Ovary (tissue), 9 donors: ENCODE data around the gene SLC29A4. TPM values are rescaled to one million over a fixed set of nuclear protein-coding genes. Genes with fewer than 3 reads are reported as not detected.
"Not testable (repeated sequence)": the region's sequence is repeated elsewhere in the genome, so short reads cannot be mapped to it uniquely, and the experiment has no call there.

Source experiments
- DNase-seq, 5 donors: peaks; one replicate each; pipeline ENCODE4 v3.0.0-alpha.2; 2019 to 2020
- H3K27ac ChIP-seq, 2 donors: fragments of 200-600 bp; one replicate each; pipeline versions ENCODE4 v1.5.1 to v1.8.0; 2019 to 2022
- H3K27me3 ChIP-seq: fragments of 200-600 bp; one replicate; pipeline ENCODE4 v1.8.0; 2022
- H3K36me3 ChIP-seq: fragments of 200-600 bp; sonication (generic); one replicate; pipeline ENCODE4 v1.5.1; 2019
- H3K4me1 ChIP-seq: one replicate; pipeline ENCODE4 v1.8.1; 2013; ENCODE audit warnings: mild to moderate bottlenecking, moderate library complexity; ENCODE audit not compliant: insufficient read depth
- H3K4me3 ChIP-seq: fragments of 200-600 bp; sonication (generic); one replicate; pipeline ENCODE4 v1.5.1; 2017
- H3K9me3 ChIP-seq, 2 donors: fragments of 200-600 bp in 1 of 2; sonication (generic) in 1 of 2; one replicate each; pipeline versions ENCODE4 v1.5.1 to v1.8.1; 2013 to 2019; ENCODE audit warnings: mild to moderate bottlenecking in 1 of 2, moderate library complexity in 1 of 2
- EP300 ChIP-seq: sonication (generic); formaldehyde crosslinking; IDR thresholded peaks from one replicate; pipeline ENCODE4 v1.6.1; 2017; ENCODE audit warnings: antibody characterized with exemption
- POLR2A ChIP-seq: fragments of 450-650 bp; IDR thresholded peaks from one replicate; pipeline ENCODE4 v1.6.1; 2017; ENCODE audit warnings: antibody characterized with exemption, mild to moderate bottlenecking, moderate library complexity
- WGBS, 3 donors: extraction: QIAGEN DNeasy Blood & Tissue Kit in 1 of 3; methylation state at CpG; one replicate each; pipeline versions ENCODE4 v1.1.5 to v1.1.7; 2013 to 2017; 5-methylcytosine and 5-hydroxymethylcytosine counted together
- intact Hi-C, 4 donors: fragments of 100-400 bp; cut with DNase I; formaldehyde crosslinking; loops; one replicate each; pipeline versions ENCODE4 v1.11.0 to v1.15.1; 2022 to 2023
- polyA plus RNA-seq, 2 donors: library from polyadenylated mRNA; stranded (reverse); fragments of 200-250 nt in 1 of 2; fragments of 350-450 nt in 1 of 2; fragmentation: Illumina TruSeq in 1 of 2; extraction: RNeasy Lipid Tissue Mini Kit (QIAGEN cat#74804) in 1 of 2; gene quantifications; one replicate each; pipeline ENCODE4 v1.2.3, GENCODE V29; 2013 to 2014
- total RNA-seq, 7 donors: library from RNA; depleted of rRNA in 2 of 7; stranded (reverse); fragments of >200 nt in 2 of 7; fragmentation: NEBNext Ultra II Directional in 3 of 7; extraction: Animal tissue kit (Norgen Biotek cat#: 25700) in 3 of 7; gene quantifications; one replicate each; pipeline versions ENCODE4 v1.1.0 to v1.2.4, GENCODE V29; 2016 to 2023
- TF ChIP-seq, protein P1 (sequence below), 3 donors: fragments of 450-650 bp in 2 of 3; fragments of 200-600 bp in 1 of 3; IDR thresholded peaks; one replicate each; pipeline versions ENCODE4 v1.5.1 to v1.8.0; 2016 to 2022; ENCODE audit warnings: antibody characterized with exemption in 3 of 3, mild to moderate bottlenecking in 1 of 3
- donor health status: DM: no; HTN: no; CAD: no; lungs with moderate emphysema.
- donor health status: DM: no; HTN: no; CAD: no.
- donor health status: Bipolar disorder and iron deficiency.
- donor health status: DM: yes; HTN: yes; CAD: no.
- donor health status: DM: no; HTN: no; CAD: no.
- donor health status: DM: yes; HTN: yes; CAD: no.

SLC29A4 gene
- total and polyA plus RNA-seq, 9 donors: 1.1 to 9.9 (median 2.2) TPM

DNA sequence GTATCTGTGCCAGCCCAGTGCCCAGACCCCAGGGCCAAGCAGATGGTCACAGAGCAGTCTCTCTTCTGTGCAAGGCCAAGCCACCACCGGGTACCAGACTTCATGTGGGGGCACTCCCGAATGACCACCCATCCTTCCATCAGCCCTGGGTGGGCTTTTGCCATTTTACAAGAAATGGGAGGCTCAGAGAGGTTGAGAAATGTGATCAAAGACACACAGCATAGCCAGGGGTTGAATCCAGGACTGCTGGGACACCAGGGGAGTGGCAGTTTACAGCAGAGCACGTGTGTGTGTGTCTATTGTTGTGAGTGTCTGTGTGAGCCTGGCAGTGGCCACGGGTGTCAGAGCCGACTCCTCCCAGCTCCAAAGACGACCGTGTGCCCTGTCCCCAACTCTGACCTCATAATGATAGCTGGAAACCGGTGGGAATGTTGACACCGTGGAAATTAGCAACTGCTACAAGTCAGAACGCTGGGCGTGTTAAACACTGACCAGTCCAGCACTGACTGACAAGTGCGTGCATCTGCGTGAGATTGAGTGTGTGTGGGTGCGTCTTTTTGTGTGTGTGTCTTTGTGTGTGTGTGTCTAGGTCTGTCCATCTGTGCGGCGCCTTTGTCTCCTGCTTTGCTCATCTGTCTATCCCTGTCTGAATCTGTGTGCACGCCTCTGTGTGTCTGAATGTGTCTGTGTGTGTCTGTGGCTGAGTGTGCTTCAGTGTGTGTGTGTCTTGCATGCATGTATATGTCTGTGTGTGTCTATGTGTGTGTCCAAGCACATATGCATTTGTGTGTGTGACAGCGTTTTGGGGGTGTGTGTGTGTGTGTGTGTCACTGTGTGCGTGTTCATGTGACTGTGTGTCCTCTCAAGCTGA, 17.2 kb upstream of the SLC29A4 start:
- no peaks in the 10 kb centered on the region for H3K9me3 ChIP-seq
- no peak for DNase-seq
- intact Hi-C loops: no loop called here
- no peaks in the 10 kb centered on the region for H3K36me3 ChIP-seq
- H3K4me3 ChIP-seq: no peak overlapping the region
- 66 to 74% (median 73%) methylated on average over 19 of the region's 19 CpGs for WGBS, 3 donors
- H3K4me1 ChIP-seq: no peaks in the 10 kb centered on the region
- TF ChIP-seq EP300 (no peak), POLR2A (no peak)
- TF ChIP-seq, protein P1, sequence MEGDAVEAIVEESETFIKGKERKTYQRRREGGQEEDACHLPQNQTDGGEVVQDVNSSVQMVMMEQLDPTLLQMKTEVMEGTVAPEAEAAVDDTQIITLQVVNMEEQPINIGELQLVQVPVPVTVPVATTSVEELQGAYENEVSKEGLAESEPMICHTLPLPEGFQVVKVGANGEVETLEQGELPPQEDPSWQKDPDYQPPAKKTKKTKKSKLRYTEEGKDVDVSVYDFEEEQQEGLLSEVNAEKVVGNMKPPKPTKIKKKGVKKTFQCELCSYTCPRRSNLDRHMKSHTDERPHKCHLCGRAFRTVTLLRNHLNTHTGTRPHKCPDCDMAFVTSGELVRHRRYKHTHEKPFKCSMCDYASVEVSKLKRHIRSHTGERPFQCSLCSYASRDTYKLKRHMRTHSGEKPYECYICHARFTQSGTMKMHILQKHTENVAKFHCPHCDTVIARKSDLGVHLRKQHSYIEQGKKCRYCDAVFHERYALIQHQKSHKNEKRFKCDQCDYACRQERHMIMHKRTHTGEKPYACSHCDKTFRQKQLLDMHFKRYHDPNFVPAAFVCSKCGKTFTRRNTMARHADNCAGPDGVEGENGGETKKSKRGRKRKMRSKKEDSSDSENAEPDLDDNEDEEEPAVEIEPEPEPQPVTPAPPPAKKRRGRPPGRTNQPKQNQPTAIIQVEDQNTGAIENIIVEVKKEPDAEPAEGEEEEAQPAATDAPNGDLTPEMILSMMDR (IDR thresholded peaks at IDR 0.05): no peak
- H3K27me3 ChIP-seq: no peaks in the 10 kb centered on the region
- H3K27ac ChIP-seq: no peak overlapping the region

GRCh38 chr7:5266191-5267028, 16.3 kb upstream of the SLC29A4 start:
- H3K27ac ChIP-seq: no peak overlapping the region
- H3K36me3 ChIP-seq: no peaks in the 10 kb centered on the region
- DNase-seq: no peak
- TF ChIP-seq POLR2A (no peak), EP300 (no peak)
- TF ChIP-seq, protein P1 (IDR thresholded peaks at IDR 0.05): no peak
- no peak overlapping the region for H3K4me3 ChIP-seq
- intact Hi-C loops: no loop called here
- peaks cover 4% of the 10 kb centered on the region for H3K4me1 ChIP-seq
- H3K9me3 ChIP-seq: no peaks in the 10 kb centered on the region
- no peaks in the 10 kb centered on the region for H3K27me3 ChIP-seq
- 77 to 83% (median 79%) methylated on average over 20 of the region's 20 CpGs for WGBS, 3 donors

DNA sequence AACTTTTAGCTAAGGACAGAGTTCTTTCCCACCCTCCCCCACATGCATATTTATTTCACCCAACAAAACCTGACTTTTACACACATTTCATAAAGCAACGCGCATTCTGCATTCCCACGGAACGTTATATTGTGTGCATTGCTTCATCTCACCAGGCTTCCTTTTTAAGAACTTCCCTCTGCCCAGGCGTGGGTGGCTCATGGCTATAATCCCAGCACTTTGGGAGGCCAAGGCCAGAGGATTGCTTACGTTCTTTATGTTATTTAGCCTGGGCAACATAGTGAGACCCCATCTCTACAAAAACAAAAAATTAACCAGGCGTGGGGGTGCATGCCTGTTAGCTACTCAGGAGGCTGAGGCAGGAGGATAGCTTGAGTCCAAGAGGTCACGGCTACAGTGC, 14.9 kb upstream of the SLC29A4 start:
- H3K36me3 ChIP-seq, DNase-seq, H3K4me3 ChIP-seq, H3K27ac ChIP-seq, H3K27me3 ChIP-seq, intact Hi-C loops, H3K9me3 ChIP-seq, H3K4me1 ChIP-seq: not testable (repeated sequence)
- 63 to 74% (median 67%) methylated on average over 8 of the region's 8 CpGs for WGBS, 3 donors

DNA sequence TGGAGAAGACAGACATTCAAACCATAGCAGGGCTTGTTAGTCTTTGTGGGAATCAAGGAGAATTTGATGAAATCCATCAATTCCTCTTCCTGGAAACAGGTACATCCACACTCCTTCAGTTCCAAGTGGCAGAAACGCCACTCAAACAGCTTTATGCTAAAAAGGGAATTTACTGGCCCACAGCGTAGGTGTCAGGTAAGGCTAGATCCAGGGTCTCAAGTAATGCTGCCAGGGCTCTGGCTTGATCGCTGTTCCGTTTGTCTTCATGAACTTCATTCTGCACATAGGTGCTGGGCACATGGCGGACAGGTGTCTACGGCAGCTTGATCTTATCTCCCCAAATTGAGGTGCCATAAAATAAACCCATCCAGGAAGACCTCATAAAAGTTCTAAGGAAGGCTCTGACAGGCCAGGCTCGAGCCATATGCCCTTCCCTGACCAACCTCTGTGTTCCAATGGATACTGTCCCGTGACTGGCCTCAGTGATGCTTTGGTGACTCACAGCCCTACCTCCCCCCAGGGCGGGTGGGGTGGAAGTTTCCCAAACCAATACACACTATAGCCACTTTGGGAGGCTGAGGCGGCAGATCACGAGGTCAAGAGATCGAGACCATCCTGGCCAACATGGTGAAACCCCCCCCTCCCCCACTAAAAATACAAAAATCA, 12.6 kb upstream of the SLC29A4 start:
- not testable (repeated sequence) for H3K27me3 ChIP-seq

DNA sequence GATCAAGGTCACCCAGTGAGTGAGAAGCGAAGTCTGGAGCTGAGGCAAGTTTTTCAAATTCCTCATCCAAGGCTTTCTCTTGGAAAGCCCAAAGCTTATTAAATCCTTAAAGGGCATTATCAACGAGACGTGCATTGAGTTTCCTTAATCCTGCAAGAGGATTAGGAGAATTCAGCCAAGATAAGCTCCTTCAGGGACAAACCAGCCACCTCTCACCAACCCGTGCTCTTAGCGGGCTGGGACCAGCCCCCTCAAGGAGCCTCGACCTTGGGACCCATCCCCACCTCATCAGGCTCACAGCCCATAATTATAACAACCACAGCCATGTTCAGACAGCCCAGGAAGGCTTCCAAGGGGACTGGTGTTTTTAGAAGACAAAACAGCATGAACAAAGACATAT, 12.0 kb upstream of the SLC29A4 start:
- H3K4me3 ChIP-seq: no peak overlapping the region
- H3K4me1 ChIP-seq: peaks cover 10% of the 10 kb centered on the region
- TF ChIP-seq POLR2A: no peak
- TF ChIP-seq, protein P1 (IDR thresholded peaks at IDR 0.05): no peak
- no peak for TF ChIP-seq EP300
- intact Hi-C loops: no loop called here
- 1 to 10% (median 7%) methylated on average over 6 of the region's 6 CpGs for WGBS, 3 donors
- no peak overlapping the region for H3K27ac ChIP-seq
- H3K9me3 ChIP-seq: no peaks in the 10 kb centered on the region
- H3K36me3 ChIP-seq: no peaks in the 10 kb centered on the region
- no peaks in the 10 kb centered on the region for H3K27me3 ChIP-seq
- no peak for DNase-seq

More for the DNA sequence above, 12.6 kb upstream of the SLC29A4 start:
- H3K9me3 ChIP-seq, H3K27ac ChIP-seq, H3K36me3 ChIP-seq, H3K4me3 ChIP-seq, H3K4me1 ChIP-seq, intact Hi-C loops: not testable (repeated sequence)
- WGBS, 3 donors: 74 to 79% (median 74%) methylated on average over 12 of the region's 12 CpGs
- DNase-seq: peak in 1 of 5 donors; percentile 14

GRCh38 chr7:5273831-5274405, 8.8 kb upstream of the SLC29A4 start:
- 48 to 65% (median 55%) methylated on average over 18 of the region's 18 CpGs for WGBS, 3 donors
- H3K4me3 ChIP-seq, H3K9me3 ChIP-seq, H3K36me3 ChIP-seq, DNase-seq, H3K27ac ChIP-seq, intact Hi-C loops, H3K27me3 ChIP-seq: not testable (repeated sequence)
- peaks cover 10% of the 10 kb centered on the region for H3K4me1 ChIP-seq
